SK-N-SH (cell line): ENCODE results near the gene CELSR1. TPM values are rescaled to one million over a fixed set of nuclear protein-coding genes. Genes with fewer than 3 reads are reported as not detected.

Experiments used
- CTCF ChIA-PET: fragments of 300-600, 350-600 bp; formaldehyde crosslinking; extraction: SDS; loops from one replicate; lab custom pipeline; 2021; lab: Yijun Ruan, JAX
- POLR2A ChIA-PET: fragments of 350-600 bp; sonication (Branson Sonifier 250); formaldehyde crosslinking; extraction: SDS; loops from one replicate; lab custom pipeline; 2020; ENCODE audit warnings: antibody characterized with exemption, inconsistent platforms; lab: Yijun Ruan, JAX
- DNase-seq: peaks from one replicate; pipeline ENCODE4 v3.0.0; 2012
- H2AFZ ChIP-seq: fragments of 200-600 bp; sonication (generic); 2 replicates; pipeline ENCODE4 v1.8.1; 2016; ENCODE audit warnings: antibody characterized with exemption, mild to moderate bottlenecking, low read depth
- H3F3A ChIP-seq: fragments of 200-600 bp; sonication (generic); replicated peaks from 2 replicates; pipeline ENCODE3; 2016; ENCODE audit warnings: antibody characterized with exemption, mild to moderate bottlenecking; ENCODE audit not compliant: insufficient read depth
- H3K27ac ChIP-seq, 2 experiments: fragments of 200-500 bp in 1 of 2; fragments of 200-600 bp in 1 of 2; sonication (Bioruptor generic) in 1 of 2; sonication (generic), shearing (Covaris generic) in 1 of 2; 2 replicates each; pipeline versions ENCODE4 v1.5.1 to v1.6.1; 2014 to 2016; ENCODE audit warnings: low read depth in 2 of 2, inconsistent platforms in 1 of 2, low read length in 1 of 2, mild to moderate bottlenecking in 1 of 2, mixed read lengths in 1 of 2
- H3K27me3 ChIP-seq: fragments of 200-600 bp; sonication (generic), shearing (Covaris generic); 2 replicates; pipeline ENCODE4 v1.6.1; 2016; ENCODE audit warnings: mixed run types; ENCODE audit not compliant: insufficient read depth
- H3K36me3 ChIP-seq, 2 experiments: fragments of 200-500 bp in 1 of 2; fragments of 200-600 bp in 1 of 2; sonication (Bioruptor generic) in 1 of 2; sonication (generic) in 1 of 2; replicated peaks in 1 of 2; 2 replicates each; pipeline versions ENCODE3 to v1.5.1; 2014 to 2016; ENCODE audit warnings: low read length in 1 of 2, mild to moderate bottlenecking in 1 of 2; ENCODE audit not compliant: insufficient read depth in 2 of 2, control insufficient read depth in 1 of 2
- H3K4me1 ChIP-seq, 2 experiments: fragments of 200-500 bp in 1 of 2; fragments of 200-600 bp in 1 of 2; sonication (Bioruptor generic) in 1 of 2; sonication (generic), shearing (Covaris generic) in 1 of 2; 2 replicates each; pipeline versions ENCODE4 v1.5.1 to v1.6.1; 2014 to 2016; ENCODE audit warnings: low read depth in 1 of 2, low read length in 1 of 2, mixed run types in 1 of 2; ENCODE audit not compliant: insufficient read depth in 2 of 2, control insufficient read depth in 1 of 2
- H3K4me2 ChIP-seq: fragments of 200-600 bp; sonication (generic), shearing (Covaris generic); 2 replicates; pipeline ENCODE4 v1.6.1; 2017; ENCODE audit warnings: mixed run types
- H3K4me3 ChIP-seq, 2 experiments: fragments of 200-500 bp in 1 of 2; fragments of 200-600 bp in 1 of 2; sonication (Bioruptor generic) in 1 of 2; sonication (generic), shearing (Covaris generic) in 1 of 2; 2 replicates each; pipeline versions ENCODE4 v1.5.1 to v1.8.1; 2014 to 2016; ENCODE audit warnings: low read depth in 2 of 2, inconsistent platforms in 1 of 2, low read length in 1 of 2, mild to moderate bottlenecking in 1 of 2, mixed read lengths in 1 of 2, moderate library complexity in 1 of 2
- H3K79me2 ChIP-seq: fragments of 200-600 bp; sonication (generic); 2 replicates; pipeline ENCODE4 v1.8.1; 2017; ENCODE audit warnings: mild to moderate bottlenecking; ENCODE audit not compliant: insufficient read depth
- H3K9ac ChIP-seq: fragments of 200-600 bp; sonication (generic); 2 replicates; pipeline ENCODE4 v1.6.1; 2017; ENCODE audit warnings: mixed run types
- H3K9me2 ChIP-seq: fragments of 200-600 bp; sonication (generic); 2 replicates; pipeline ENCODE4 v1.6.1; 2017; ENCODE audit warnings: mixed run types
- H3K9me3 ChIP-seq: fragments of 200-600 bp; sonication (generic); 2 replicates; pipeline ENCODE4 v1.6.1; 2017; ENCODE audit warnings: mixed run types, mild to moderate bottlenecking, moderate library complexity
- H4K20me1 ChIP-seq: fragments of 200-600 bp; sonication (generic); 2 replicates; pipeline ENCODE4 v1.6.1; 2017; ENCODE audit warnings: mild to moderate bottlenecking, mixed run types; ENCODE audit not compliant: insufficient read depth
- CTCF ChIP-seq: fragments of 200-600 bp; sonication (generic); IDR thresholded peaks from 2 replicates; pipeline ENCODE4 v1.6.1; 2017; ENCODE audit warnings: antibody characterized with exemption, mild to moderate bottlenecking, moderate library complexity
- EP300 ChIP-seq, 2 experiments: IDR thresholded peaks; 2 replicates each; pipeline versions ENCODE4 v1.4.0 to v1.6.1; 2012; ENCODE audit warnings: borderline replicate concordance in 1 of 2, low read depth in 1 of 2, low read length in 1 of 2
- FOSL2 ChIP-seq: IDR thresholded peaks from 2 replicates; pipeline ENCODE4 v1.4.0; 2012; ENCODE audit warnings: low read depth, mild to moderate bottlenecking, moderate library complexity, borderline replicate concordance
- GATA2 ChIP-seq: sonication (generic); formaldehyde crosslinking; IDR thresholded peaks from 2 replicates; pipeline ENCODE4 v1.5.0; 2020; ENCODE audit warnings: mild to moderate bottlenecking, missing genetic modification reagents
- JUND ChIP-seq: IDR thresholded peaks from 2 replicates; pipeline ENCODE4 v1.4.0; 2012
- MAX ChIP-seq: IDR thresholded peaks from 2 replicates; pipeline ENCODE4 v1.4.0; 2012; ENCODE audit warnings: low read depth
- MEF2A ChIP-seq: IDR thresholded peaks from 2 replicates; pipeline ENCODE4 v1.4.0; 2012; ENCODE audit warnings: low read depth, borderline replicate concordance
- MXI1 ChIP-seq: IDR thresholded peaks from 2 replicates; pipeline ENCODE4 v1.6.1; 2012; ENCODE audit warnings: mild to moderate bottlenecking, low read depth, low read length, improper control_type of control experiment
- NFIC ChIP-seq: IDR thresholded peaks from 2 replicates; pipeline ENCODE4 v1.4.0; 2012; ENCODE audit warnings: borderline replicate concordance
- PBX3 ChIP-seq: IDR thresholded peaks from 2 replicates; pipeline ENCODE4; 2012
- RCOR1 ChIP-seq: fragments of 150-350 bp; IDR thresholded peaks from 2 replicates; pipeline ENCODE4 v1.6.1; 2017; ENCODE audit warnings: antibody characterized with exemption, low read length
- REST ChIP-seq: IDR thresholded peaks from 2 replicates; pipeline ENCODE4 v1.6.1; 2012; ENCODE audit warnings: mild to moderate bottlenecking, low read depth, low read length, moderate library complexity
- RFX5 ChIP-seq: IDR thresholded peaks from 2 replicates; pipeline ENCODE4 v1.6.1; 2012; ENCODE audit warnings: mild to moderate bottlenecking, improper control_type of control experiment, low read length
- RXRA ChIP-seq: IDR thresholded peaks from 2 replicates; pipeline ENCODE4 v1.4.0; 2012; ENCODE audit warnings: low read depth, mild to moderate bottlenecking, borderline replicate concordance
- TAF1 ChIP-seq: IDR thresholded peaks from 2 replicates; pipeline ENCODE4 v1.6.1; 2012; ENCODE audit warnings: low read depth, mild to moderate bottlenecking, low read length, moderate library complexity, borderline replicate concordance
- TCF12 ChIP-seq: IDR thresholded peaks from 2 replicates; pipeline ENCODE4 v1.4.0; 2012
- TEAD4 ChIP-seq: IDR thresholded peaks from 2 replicates; pipeline ENCODE4 v1.4.0; 2012; ENCODE audit warnings: mild to moderate bottlenecking, borderline replicate concordance; ENCODE audit not compliant: insufficient read depth
- YY1 ChIP-seq: IDR thresholded peaks from 2 replicates; pipeline ENCODE4 v1.4.0; 2012; ENCODE audit warnings: low read depth, mild to moderate bottlenecking
- WGBS: methylation state at CpG from one replicate; pipeline ENCODE4 v1.1.6; 2017; ENCODE audit warnings: low lambda C conversion rate; 5-methylcytosine and 5-hydroxymethylcytosine counted together
- polyA plus RNA-seq, 3 experiments: library from polyadenylated mRNA; depleted of rRNA; stranded (reverse); fragments of >200 nt; gene quantifications; 2 replicates each; pipeline ENCODE4 v1.2.3, GENCODE V29; 2012

The CELSR1 gene
- polyA plus RNA-seq, 1 of the 3 experiments (the other 2 are of a cell fraction) = 5.0 TPM

GRCh38 chr22:46573781-46574437 lies 36.5 kb upstream of the CELSR1 start:
- no peaks in the 10 kb centered on the region for H3K9me2 ChIP-seq
- CTCF ChIA-PET = interaction anchor here (2.5 kb wide), 1 partner anchor 10 kb away, joined by 10 read pairs; no protein-coding TSS in a partner anchor
- WGBS = 87% methylated on average over 17 of the region's 18 CpGs

More at GRCh38 chr22:46573781-46574437, 36.5 kb upstream of the CELSR1 start:
- no peak for DNase-seq
- no peak overlapping the region for H3K9ac ChIP-seq
- no peaks in the 10 kb centered on the region for H3K36me3 ChIP-seq
- TF ChIP-seq FOSL2 (no peak), JUND (no peak), TAF1 (no peak), TCF12 (no peak), MAX (no peak), MEF2A (no peak), CTCF (no peak), RFX5 (no peak), REST (no peak), PBX3 (no peak), TEAD4 (no peak), GATA2 (CRISPR knock-in tag) (no peak), RCOR1 (no peak), NFIC (no peak), MXI1 (no peak), YY1 (no peak), EP300 (IDR thresholded peaks at IDR 0.05; ENCODE audit: borderline replicate concordance in 1 of 2, low read depth in 1 of 2, low read length in 1 of 2) (no peak), RXRA (no peak)
- H3K79me2 ChIP-seq = peaks cover 4% of the 10 kb centered on the region
- H4K20me1 ChIP-seq = no peaks in the 10 kb centered on the region
- no peaks in the 10 kb centered on the region for H3K27me3 ChIP-seq
- H3K4me2 ChIP-seq = no peak overlapping the region
- POLR2A ChIA-PET = no interaction called here
- peaks cover 4% of the 10 kb centered on the region for H3F3A ChIP-seq
- H2AFZ ChIP-seq = no peak overlapping the region
- H3K9me3 ChIP-seq = no peaks in the 10 kb centered on the region
- H3K4me1 ChIP-seq = peaks cover 0 to 32% of the 10 kb centered on the region in 2 experiments; a peak in 2 of 4 replicates
- no peak overlapping the region for H3K27ac ChIP-seq
- no peak overlapping the region for H3K4me3 ChIP-seq
